Ishikawa (cell line): ENCODE measurements around the gene DOK3.

Experiments
- CEBPB ChIP-seq: IDR thresholded peaks from 2 replicates; pipeline ENCODE4 v1.6.1; 2012
- CREB1 ChIP-seq: IDR thresholded peaks from 2 replicates; pipeline ENCODE4 v1.6.1; 2012; ENCODE audit warnings: low read depth
- EGR1 ChIP-seq: IDR thresholded peaks from 2 replicates; pipeline ENCODE4 v1.6.1; 2012
- EP300 ChIP-seq: IDR thresholded peaks from 2 replicates; pipeline ENCODE4 v1.6.1; 2012; ENCODE audit warnings: borderline replicate concordance
- FOXM1 ChIP-seq: IDR thresholded peaks from 2 replicates; pipeline ENCODE4 v1.6.1; 2012; ENCODE audit warnings: low read depth, borderline replicate concordance
- NFIC ChIP-seq: IDR thresholded peaks from 2 replicates; pipeline ENCODE4 v1.6.1; 2012
- TAF1 ChIP-seq: IDR thresholded peaks from 2 replicates; pipeline ENCODE4 v1.6.1; 2012; ENCODE audit warnings: low read depth, mild to moderate bottlenecking
- TCF12 ChIP-seq: IDR thresholded peaks from 2 replicates; pipeline ENCODE4 v1.6.1; 2012; ENCODE audit warnings: low read depth
- TEAD4 ChIP-seq: IDR thresholded peaks from 2 replicates; pipeline ENCODE4 v1.6.1; 2012
- YY1 ChIP-seq: IDR thresholded peaks from 2 replicates; pipeline ENCODE4 v1.6.1; 2012; ENCODE audit warnings: low read depth
- ZBTB7A ChIP-seq: IDR thresholded peaks from 2 replicates; pipeline ENCODE4 v1.6.1; 2012; ENCODE audit warnings: low read depth
- TF ChIP-seq, protein P1 (sequence below): IDR thresholded peaks from 2 replicates; pipeline ENCODE4 v1.6.1; 2012
- TF ChIP-seq, protein P2 (sequence below): IDR thresholded peaks from 2 replicates; pipeline ENCODE4 v1.6.1; 2012

Gene DOK3

GRCh38 chr5:177453852-177454396 lies 55.7 kb downstream of the DOK3 start:
- TF ChIP-seq NFIC (no peak), EGR1 (no peak), FOXM1 (no peak), TAF1 (no peak), ZBTB7A (no peak), EP300 (no peak)

DNA sequence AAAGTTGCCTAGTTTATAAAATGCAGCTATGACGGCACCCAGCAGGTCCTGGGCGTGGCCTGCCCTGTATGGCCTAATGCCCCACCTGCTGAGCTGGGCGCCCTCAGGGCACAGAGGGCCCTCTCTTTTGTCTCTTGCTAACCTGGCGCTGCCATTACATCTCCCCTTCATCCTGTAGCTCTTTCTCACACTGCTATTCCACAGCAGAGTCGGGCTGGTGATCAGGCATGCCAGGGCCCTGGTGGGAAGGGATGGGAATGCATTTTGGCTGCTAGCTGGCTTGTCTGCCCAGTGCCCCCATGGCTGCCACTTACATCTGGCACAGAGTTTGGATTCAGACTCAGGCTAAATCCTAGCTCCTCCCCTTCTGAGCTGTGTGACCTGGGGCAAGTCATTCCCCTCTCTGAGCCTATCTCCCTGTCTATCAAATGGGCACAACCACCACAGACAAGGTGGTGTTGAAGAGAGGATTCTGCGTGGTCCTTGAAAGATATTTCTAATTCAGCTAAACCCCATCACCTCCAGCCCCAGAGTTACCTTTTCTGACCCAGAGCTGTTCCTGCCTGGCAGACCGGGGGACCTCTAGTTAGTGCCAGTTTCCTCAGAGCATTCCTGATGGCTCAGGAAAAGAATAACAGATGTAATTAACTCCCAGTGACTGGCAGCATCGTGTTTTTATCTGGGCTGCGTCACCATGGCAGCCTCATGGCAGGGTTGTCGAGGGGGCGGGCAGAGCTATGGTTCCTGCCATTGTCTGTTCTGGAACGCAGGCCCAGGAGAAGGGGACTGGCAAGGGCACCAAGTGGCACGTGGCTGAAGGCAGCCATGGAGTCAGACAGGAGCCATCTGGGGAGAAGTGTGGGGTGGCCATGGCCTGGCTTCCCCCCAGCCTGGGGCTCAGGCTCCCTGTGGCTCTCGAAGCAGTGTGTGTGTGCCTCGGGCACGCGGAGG lies 56.7 kb downstream of the DOK3 start:
- TF ChIP-seq TCF12: no peak
- no peak for TF ChIP-seq TEAD4
- no peak for TF ChIP-seq YY1
- no peak for TF ChIP-seq CEBPB
- no peak for TF ChIP-seq NFIC
- TF ChIP-seq, protein P1, sequence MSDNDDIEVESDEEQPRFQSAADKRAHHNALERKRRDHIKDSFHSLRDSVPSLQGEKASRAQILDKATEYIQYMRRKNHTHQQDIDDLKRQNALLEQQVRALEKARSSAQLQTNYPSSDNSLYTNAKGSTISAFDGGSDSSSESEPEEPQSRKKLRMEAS: no peak
- no peak for TF ChIP-seq EGR1
- TF ChIP-seq CREB1: no peak
- TF ChIP-seq, protein P2, sequence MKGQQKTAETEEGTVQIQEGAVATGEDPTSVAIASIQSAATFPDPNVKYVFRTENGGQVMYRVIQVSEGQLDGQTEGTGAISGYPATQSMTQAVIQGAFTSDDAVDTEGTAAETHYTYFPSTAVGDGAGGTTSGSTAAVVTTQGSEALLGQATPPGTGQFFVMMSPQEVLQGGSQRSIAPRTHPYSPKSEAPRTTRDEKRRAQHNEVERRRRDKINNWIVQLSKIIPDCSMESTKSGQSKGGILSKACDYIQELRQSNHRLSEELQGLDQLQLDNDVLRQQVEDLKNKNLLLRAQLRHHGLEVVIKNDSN: no peak
- no peak for TF ChIP-seq EP300
- no peak for TF ChIP-seq ZBTB7A
